Subcutaneous adipose tissue (tissue), 4 donors: ENCODE data around the gene EPB41L4B. TPM values are rescaled to one million over a fixed set of nuclear protein-coding genes. Genes with fewer than 3 reads are reported as not detected.

ENCODE experiments used
- CTCF ChIP-seq: fragments of 450-650 bp; IDR thresholded peaks from one replicate; pipeline ENCODE4 v1.5.1; 2016; ENCODE audit warnings: low read depth, mild to moderate bottlenecking, control low read depth, antibody characterized with exemption, moderate library complexity
- total RNA-seq, 4 donors: library from RNA; depleted of rRNA; stranded (reverse); fragments of >200 nt; gene quantifications; one replicate each; pipeline ENCODE4 v1.1.0, GENCODE V29; 2016

EPB41L4B gene
- total RNA-seq, 4 donors from 2014 or later = 30.8 to 117 (median 64.7) TPM

- no peak for TF ChIP-seq CTCF
These were observed 51.8 kb downstream of the EPB41L4B start for GRCh38 chr9:109269081-109269480.

DNA sequence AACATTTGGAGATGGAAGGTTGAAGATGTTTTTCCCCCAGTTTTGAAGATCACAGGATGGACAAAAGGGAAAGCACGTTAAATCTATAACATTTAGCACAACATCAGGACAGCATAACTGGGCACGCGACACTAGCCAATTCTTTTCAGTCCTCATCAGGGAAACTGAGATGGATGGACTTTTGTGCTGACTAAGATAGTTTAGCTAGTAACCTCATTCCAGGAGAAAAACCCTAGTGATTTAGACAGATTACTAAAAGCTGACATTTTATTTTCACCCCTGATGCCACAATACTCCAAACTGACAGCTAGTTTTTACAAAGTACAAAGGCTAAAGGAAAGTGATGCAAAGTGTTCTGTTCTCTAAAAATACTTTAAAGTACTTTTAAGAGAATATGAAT lies 53.3 kb downstream of the EPB41L4B start:
- TF ChIP-seq CTCF = no peak

DNA sequence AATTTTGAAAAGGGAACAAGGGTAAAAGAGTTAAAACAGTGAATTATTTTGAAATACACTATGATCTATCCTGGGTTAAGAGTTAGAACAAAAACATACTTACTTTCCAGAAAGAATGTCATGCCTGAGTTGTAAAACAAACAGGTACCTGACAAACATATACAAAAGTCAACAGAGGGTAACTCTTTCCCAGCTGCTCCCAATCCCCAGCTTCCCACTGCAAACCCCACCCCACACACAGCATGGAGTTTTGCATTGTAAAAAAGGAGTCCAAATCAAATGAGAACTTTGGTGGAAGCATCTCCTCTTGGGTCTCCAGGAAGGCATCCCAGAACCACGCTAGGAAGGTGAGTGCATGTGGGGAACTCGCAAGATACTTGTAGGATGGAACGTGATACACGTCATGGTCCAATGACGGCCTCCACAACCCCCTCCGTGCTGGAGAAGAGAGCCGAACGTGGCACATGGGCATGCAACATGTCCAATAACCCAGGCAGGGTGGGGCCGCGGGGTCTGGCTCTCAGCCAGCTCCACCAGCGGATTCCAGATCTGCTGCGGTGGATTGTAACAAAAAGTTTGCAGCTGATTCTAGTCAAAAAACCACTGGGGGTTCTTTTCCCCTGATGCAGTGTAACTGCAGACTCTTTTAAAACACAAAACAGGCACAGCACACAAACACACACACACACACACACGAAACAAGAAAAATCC lies 55.8 kb downstream of the EPB41L4B start:
- TF ChIP-seq CTCF = no peak

- TF ChIP-seq CTCF = no peak
These were observed 57.5 kb downstream of the EPB41L4B start for GRCh38 chr9:109263358-109263757.

DNA sequence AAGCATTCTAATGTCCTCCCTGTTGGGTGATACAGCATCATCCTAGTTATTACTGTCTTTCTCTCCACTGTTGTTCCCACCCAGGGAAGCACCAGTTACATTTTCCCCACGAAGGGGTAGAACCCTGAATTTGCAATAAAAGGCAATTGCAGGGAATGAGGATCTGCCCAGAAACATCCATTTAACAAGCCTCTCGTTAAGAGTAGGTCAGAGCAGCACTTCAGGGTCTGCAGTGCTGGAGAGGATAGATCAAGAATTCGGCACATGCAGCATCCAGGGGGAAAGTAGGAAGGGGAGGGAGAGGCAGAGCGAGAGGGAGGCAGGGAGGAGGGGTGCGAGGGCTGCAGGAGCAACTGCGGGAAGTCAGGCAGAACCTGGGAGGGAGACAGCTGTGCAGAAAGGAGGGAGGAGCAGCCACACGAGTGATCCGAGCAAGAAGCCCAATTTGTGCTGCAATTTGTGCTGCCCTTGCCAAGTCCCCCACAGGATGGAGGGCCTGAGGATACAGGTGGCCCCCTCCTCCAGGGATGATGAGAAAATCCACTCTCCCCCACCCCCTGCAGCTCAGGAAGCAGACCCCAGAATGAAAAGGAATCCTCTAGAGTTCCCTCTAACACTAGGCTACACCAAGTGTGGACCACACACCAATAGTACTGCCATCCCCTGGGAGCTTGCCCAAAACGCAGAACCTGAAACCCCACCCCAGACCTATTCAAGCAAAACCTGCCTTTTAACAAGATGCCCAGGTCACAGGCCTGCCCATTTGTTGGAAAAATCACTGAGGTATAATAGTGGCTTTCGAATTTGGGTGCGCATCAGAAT lies 62.2 kb downstream of the EPB41L4B start:
- no peak for TF ChIP-seq CTCF

DNA sequence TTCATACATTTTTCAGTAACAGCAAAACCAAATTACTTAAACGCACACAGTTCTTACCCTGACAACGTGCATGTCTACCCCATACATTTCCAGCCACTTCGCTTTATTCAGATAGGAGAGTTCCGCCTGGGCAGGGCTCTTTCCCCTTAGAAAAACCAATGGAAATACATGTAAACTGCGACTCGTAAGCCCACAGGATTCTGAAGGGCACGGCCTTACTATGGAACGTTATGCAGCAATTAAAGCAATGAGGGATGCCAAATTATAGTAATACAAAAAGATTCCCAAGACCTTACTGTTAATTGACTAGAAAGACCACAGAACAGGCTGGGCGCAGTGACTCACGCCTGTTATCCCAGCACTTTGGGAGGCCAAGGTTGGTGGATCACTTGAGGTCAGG lies 64.5 kb downstream of the EPB41L4B start:
- TF ChIP-seq CTCF = no peak

- no peak for TF ChIP-seq CTCF
These were observed 65.5 kb downstream of the EPB41L4B start for GRCh38 chr9:109255394-109255793.
